Neural cell (in vitro differentiated cells): ENCODE results near the gene FKBP2. TPM values are rescaled to one million over a fixed set of nuclear protein-coding genes. Genes with fewer than 3 reads are reported as not detected.

Experiments
- H2AFZ ChIP-seq: fragments of 200-600, 300-800 bp; sonication (generic), shearing (Covaris generic); 2 replicates; pipeline ENCODE4 v1.6.0; 2014; ENCODE audit warnings: low read depth, mild to moderate bottlenecking, antibody characterized with exemption, low read length, moderate library complexity
- H3F3A ChIP-seq: fragments of 200-600 bp; shearing (Covaris generic); 2 replicates; pipeline ENCODE4 v1.6.1; 2016; ENCODE audit warnings: mild to moderate bottlenecking, moderate library complexity, mixed read lengths, antibody characterized with exemption, low read length; ENCODE audit not compliant: insufficient read depth, poor library complexity, severe bottlenecking
- H3K27ac ChIP-seq: fragments of 200-600, 300-800 bp; sonication (generic), shearing (Covaris generic); 2 replicates; pipeline ENCODE4 v1.5.1; 2014; ENCODE audit warnings: mild to moderate bottlenecking, low read length, moderate library complexity
- H3K27me3 ChIP-seq: fragments of 300-800, 200-600 bp; sonication (generic), shearing (Covaris generic); 2 replicates; pipeline ENCODE4 v1.6.0; 2014; ENCODE audit warnings: mild to moderate bottlenecking, low read depth, low read length, moderate library complexity; ENCODE audit not compliant: insufficient read depth
- H3K36me3 ChIP-seq: fragments of 300-800, 200-600 bp; sonication (generic), shearing (Covaris generic); 2 replicates; pipeline ENCODE4 v1.5.1; 2014; ENCODE audit warnings: mild to moderate bottlenecking, antibody characterized with exemption, low read length, moderate library complexity; ENCODE audit not compliant: insufficient read depth
- H3K4me2 ChIP-seq: fragments of 300-800, 200-600 bp; sonication (generic), shearing (Covaris generic); 2 replicates; pipeline ENCODE4 v1.6.0; 2014; ENCODE audit warnings: mild to moderate bottlenecking, low read length
- H3K4me3 ChIP-seq: fragments of 300-800, 200-600 bp; sonication (generic), shearing (Covaris generic); 2 replicates; pipeline ENCODE4 v1.5.1; 2014; ENCODE audit warnings: mild to moderate bottlenecking, low read length, moderate library complexity
- H3K79me2 ChIP-seq: fragments of 200-600 bp; shearing (Covaris generic); replicated peaks from 2 replicates; pipeline ENCODE4 v1.6.0; 2014; ENCODE audit warnings: mild to moderate bottlenecking, low read length, moderate library complexity; ENCODE audit not compliant: insufficient read depth
- H3K9ac ChIP-seq: fragments of 300-800, 200-600 bp; sonication (generic), shearing (Covaris generic); 2 replicates; pipeline ENCODE4 v1.6.1; 2016; ENCODE audit warnings: mild to moderate bottlenecking, low read length, mixed read lengths
- H3K9me2 ChIP-seq: fragments of 200-600 bp; shearing (Covaris generic); 2 replicates; pipeline ENCODE4 v1.6.1; 2016; ENCODE audit warnings: mild to moderate bottlenecking, low read length, mixed read lengths; ENCODE audit not compliant: insufficient read depth
- H3K9me3 ChIP-seq: fragments of 200-600, 300-800 bp; sonication (generic), shearing (Covaris generic); 2 replicates; pipeline ENCODE4 v1.6.1; 2016; ENCODE audit warnings: mild to moderate bottlenecking, mixed run types, low read length, moderate library complexity, mixed read lengths
- H4K20me1 ChIP-seq: fragments of 200-600 bp; shearing (Covaris generic); 2 replicates; pipeline ENCODE4 v1.6.1; 2016; ENCODE audit warnings: mild to moderate bottlenecking, mixed run types; ENCODE audit not compliant: insufficient read depth
- EP300 ChIP-seq: fragments of 450-650 bp; conservative IDR thresholded peaks from 2 replicates; pipeline ENCODE4 v1.6.1; 2014; ENCODE audit warnings: antibody characterized with exemption, mild to moderate bottlenecking, moderate library complexity; ENCODE audit not compliant: poor library complexity, severe bottlenecking
- EZH2 ChIP-seq: fragments of 200-600, 300-800 bp; shearing (Covaris generic), sonication (generic); IDR thresholded peaks from 2 replicates; pipeline ENCODE4 v1.6.1; 2014; ENCODE audit warnings: antibody characterized with exemption, low read length, borderline replicate concordance, mild to moderate bottlenecking; ENCODE audit not compliant: insufficient read depth, poor library complexity, severe bottlenecking
- MXI1 ChIP-seq: fragments of 450-650 bp; conservative IDR thresholded peaks from 2 replicates; pipeline ENCODE4 v1.6.1; 2014; ENCODE audit warnings: antibody characterized with exemption, mild to moderate bottlenecking; ENCODE audit not compliant: poor library complexity, severe bottlenecking
- POLR2AphosphoS5 ChIP-seq: IDR thresholded peaks from 2 replicates; pipeline ENCODE4 v1.6.1; 2012
- RAD21 ChIP-seq: fragments of 450-650 bp; conservative IDR thresholded peaks from 2 replicates; pipeline ENCODE4 v1.6.1; 2014; ENCODE audit warnings: antibody characterized with exemption, mild to moderate bottlenecking, moderate library complexity
- SMC3 ChIP-seq: fragments of 450-650 bp; conservative IDR thresholded peaks from 2 replicates; pipeline ENCODE4 v1.6.1; 2014; ENCODE audit warnings: antibody characterized with exemption, mild to moderate bottlenecking, moderate library complexity; ENCODE audit not compliant: poor library complexity
- TAF1 ChIP-seq: IDR thresholded peaks from 2 replicates; pipeline ENCODE4 v1.6.1; 2012; ENCODE audit warnings: low read depth
- polyA plus RNA-seq: library from polyadenylated mRNA; depleted of rRNA; stranded (reverse); fragments of >200 nt; gene quantifications from 2 replicates; pipeline ENCODE4 v1.2.3, GENCODE V29; 2014
- TF ChIP-seq, protein P1 (sequence below): IDR thresholded peaks from 2 replicates; pipeline ENCODE4 v1.6.1; 2012; ENCODE audit warnings: borderline replicate concordance
- TF ChIP-seq, protein P2 (sequence below): fragments of 450-650 bp; IDR thresholded peaks from 2 replicates; pipeline ENCODE4 v1.5.1; 2014; ENCODE audit warnings: antibody characterized with exemption, mild to moderate bottlenecking, moderate library complexity; ENCODE audit not compliant: poor library complexity, severe bottlenecking

Gene FKBP2
- polyA plus RNA-seq, 1 donor from 2014 or later, result 47.4 TPM

DNA sequence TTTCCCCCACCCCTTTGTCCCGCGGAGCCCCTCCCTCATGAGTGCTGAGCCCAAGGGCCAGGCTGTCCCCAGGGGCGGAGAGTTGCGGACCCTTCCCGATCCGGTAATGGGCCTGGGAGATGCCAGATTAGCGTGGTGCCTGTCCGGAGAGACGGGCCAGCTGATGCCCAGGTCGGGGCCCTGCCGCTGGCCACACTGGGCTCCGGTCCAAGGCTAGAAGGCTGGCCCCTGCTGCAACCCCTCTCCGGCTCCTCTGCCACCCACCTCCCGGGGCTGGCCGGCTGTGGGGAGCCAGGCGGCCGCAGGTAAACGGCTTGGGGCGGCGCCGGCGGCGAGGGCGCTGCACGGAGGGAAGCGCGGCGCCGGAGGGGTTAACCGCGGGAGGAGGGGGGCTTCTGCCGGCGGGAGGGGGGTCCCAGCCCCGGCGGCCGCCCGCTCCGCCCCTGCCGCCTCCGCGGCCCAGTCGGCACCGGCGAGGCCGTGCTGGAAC is 50.4 kb downstream of the FKBP2 start, which contains the start of gene KCNK4:
Gene KCNK4, plus strand, starts transcription at position 41 of the 490 bp plus-strand sequence. CDS start 1,717 bp downstream, outside the sequence.
- Histone ChIP-seq H3K9me2 (no peaks in the 10 kb centered on the region), H3K9ac (peak within 1 kb of the TSS; percentile 68), H3K4me2 (peak within 1 kb of the TSS; percentile 39), H3K4me3 (peak within 1 kb of the TSS; percentile 69), H3K36me3 (no peaks in the 10 kb centered on the region), H3K79me2 (no peaks in the 10 kb centered on the region), H3K27me3 (peaks cover 65% of the 10 kb centered on the region), H2AFZ (no peak within 1 kb of the TSS), H4K20me1 (no peaks in the 10 kb centered on the region), H3K27ac (no peak within 1 kb of the TSS), H3K9me3 (no peaks in the 10 kb centered on the region), H3F3A (no peaks in the 10 kb centered on the region)
- TF ChIP-seq, protein P1, sequence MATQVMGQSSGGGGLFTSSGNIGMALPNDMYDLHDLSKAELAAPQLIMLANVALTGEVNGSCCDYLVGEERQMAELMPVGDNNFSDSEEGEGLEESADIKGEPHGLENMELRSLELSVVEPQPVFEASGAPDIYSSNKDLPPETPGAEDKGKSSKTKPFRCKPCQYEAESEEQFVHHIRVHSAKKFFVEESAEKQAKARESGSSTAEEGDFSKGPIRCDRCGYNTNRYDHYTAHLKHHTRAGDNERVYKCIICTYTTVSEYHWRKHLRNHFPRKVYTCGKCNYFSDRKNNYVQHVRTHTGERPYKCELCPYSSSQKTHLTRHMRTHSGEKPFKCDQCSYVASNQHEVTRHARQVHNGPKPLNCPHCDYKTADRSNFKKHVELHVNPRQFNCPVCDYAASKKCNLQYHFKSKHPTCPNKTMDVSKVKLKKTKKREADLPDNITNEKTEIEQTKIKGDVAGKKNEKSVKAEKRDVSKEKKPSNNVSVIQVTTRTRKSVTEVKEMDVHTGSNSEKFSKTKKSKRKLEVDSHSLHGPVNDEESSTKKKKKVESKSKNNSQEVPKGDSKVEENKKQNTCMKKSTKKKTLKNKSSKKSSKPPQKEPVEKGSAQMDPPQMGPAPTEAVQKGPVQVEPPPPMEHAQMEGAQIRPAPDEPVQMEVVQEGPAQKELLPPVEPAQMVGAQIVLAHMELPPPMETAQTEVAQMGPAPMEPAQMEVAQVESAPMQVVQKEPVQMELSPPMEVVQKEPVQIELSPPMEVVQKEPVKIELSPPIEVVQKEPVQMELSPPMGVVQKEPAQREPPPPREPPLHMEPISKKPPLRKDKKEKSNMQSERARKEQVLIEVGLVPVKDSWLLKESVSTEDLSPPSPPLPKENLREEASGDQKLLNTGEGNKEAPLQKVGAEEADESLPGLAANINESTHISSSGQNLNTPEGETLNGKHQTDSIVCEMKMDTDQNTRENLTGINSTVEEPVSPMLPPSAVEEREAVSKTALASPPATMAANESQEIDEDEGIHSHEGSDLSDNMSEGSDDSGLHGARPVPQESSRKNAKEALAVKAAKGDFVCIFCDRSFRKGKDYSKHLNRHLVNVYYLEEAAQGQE, result no peak
- TF ChIP-seq EP300, result no peak

DNA sequence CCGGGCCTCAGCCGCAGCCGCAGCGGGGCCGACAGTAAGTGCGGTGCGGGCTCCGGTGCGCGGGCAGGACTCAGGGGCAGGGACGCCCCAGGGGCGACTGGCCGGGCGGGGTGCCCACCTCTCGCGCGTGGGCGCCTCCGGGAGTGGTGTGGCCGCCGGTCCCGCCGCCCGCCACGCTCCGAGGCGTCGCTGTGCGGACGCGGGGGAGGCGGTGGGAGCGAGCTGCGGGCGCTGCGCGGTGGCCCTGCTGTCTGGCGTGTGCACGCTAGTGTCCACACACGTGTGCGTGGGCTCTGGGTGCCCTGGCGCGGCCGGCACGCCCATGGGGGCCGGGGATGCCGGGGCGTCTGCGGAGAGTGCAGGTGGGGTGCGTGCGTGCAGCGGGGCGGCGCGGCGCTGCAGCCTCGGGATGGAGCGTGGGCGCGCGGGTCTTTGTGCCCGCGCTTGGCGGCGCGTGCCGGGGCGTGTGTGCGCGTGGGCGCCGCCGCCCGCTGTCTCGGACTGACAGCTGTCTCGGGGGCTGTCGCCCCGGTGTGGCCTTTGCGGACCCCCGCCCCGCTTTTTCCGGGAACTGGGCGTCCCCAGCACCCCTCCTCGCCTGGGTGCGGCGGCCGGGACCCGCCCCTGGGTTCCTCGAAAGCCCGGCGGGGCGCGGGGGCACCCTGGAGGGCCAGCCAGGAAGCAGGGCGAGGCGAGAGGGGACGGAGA is 51.0 kb downstream of the FKBP2 start:
- H3F3A ChIP-seq, result no peaks in the 10 kb centered on the region
- no peak overlapping the region for H3K4me2 ChIP-seq
- no peaks in the 10 kb centered on the region for H3K9me2 ChIP-seq
- H3K9ac ChIP-seq, result peak overlapping the region; percentile 68
- H3K79me2 ChIP-seq, result no peaks in the 10 kb centered on the region
- H3K4me3 ChIP-seq, result peak overlapping the region; percentile 69
- no peak overlapping the region for H2AFZ ChIP-seq
- no peaks in the 10 kb centered on the region for H4K20me1 ChIP-seq
- H3K9me3 ChIP-seq, result no peaks in the 10 kb centered on the region
- no peaks in the 10 kb centered on the region for H3K36me3 ChIP-seq
- H3K27ac ChIP-seq, result no peak overlapping the region
- TF ChIP-seq EP300, result no peak
- TF ChIP-seq, protein P2, sequence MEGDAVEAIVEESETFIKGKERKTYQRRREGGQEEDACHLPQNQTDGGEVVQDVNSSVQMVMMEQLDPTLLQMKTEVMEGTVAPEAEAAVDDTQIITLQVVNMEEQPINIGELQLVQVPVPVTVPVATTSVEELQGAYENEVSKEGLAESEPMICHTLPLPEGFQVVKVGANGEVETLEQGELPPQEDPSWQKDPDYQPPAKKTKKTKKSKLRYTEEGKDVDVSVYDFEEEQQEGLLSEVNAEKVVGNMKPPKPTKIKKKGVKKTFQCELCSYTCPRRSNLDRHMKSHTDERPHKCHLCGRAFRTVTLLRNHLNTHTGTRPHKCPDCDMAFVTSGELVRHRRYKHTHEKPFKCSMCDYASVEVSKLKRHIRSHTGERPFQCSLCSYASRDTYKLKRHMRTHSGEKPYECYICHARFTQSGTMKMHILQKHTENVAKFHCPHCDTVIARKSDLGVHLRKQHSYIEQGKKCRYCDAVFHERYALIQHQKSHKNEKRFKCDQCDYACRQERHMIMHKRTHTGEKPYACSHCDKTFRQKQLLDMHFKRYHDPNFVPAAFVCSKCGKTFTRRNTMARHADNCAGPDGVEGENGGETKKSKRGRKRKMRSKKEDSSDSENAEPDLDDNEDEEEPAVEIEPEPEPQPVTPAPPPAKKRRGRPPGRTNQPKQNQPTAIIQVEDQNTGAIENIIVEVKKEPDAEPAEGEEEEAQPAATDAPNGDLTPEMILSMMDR, result no peak
- TF ChIP-seq MXI1, result peak; percentile 91
- peak; percentile 59 for TF ChIP-seq POLR2AphosphoS5
- TF ChIP-seq, protein P1, result peak; percentile 28
- peak; percentile 31 for TF ChIP-seq SMC3
- TF ChIP-seq RAD21, result no peak
- TF ChIP-seq EZH2, result no peak
- TF ChIP-seq TAF1, result no peak
- H3K27me3 ChIP-seq, result peaks cover 71% of the 10 kb centered on the region
